Heart left ventricle (tissue), 16 donors: ENCODE data around the gene GARIN5B. TPM values are rescaled to one million over a fixed set of nuclear protein-coding genes. Genes with fewer than 3 reads are reported as not detected.
"Not testable (repeated sequence)": the region's sequence is repeated elsewhere in the genome, so short reads cannot be mapped to it uniquely, and the experiment has no call there.

ENCODE experiments used
- ATAC-seq, 4 donors: fragments of 200-7000 bp; cut with Tn5 transposase; one replicate each; pipeline ENCODE4 v1.9.1; 2020 to 2022; ENCODE audit warnings: moderate library complexity in 4 of 4, mild to moderate bottlenecking in 3 of 4, moderate number of reproducible peaks in 1 of 4
- DNase-seq, 5 donors: peaks; one replicate each; pipeline ENCODE4 v3.0.0-alpha.2; 2020
- H3K27ac ChIP-seq, 12 donors: fragments of 200-600 bp; sonication (generic) in 4 of 12; one replicate each; pipeline versions ENCODE4 v1.5.0 to v1.8.0; 2016 to 2022; ENCODE audit warnings: mild to moderate bottlenecking in 2 of 12
- H3K27me3 ChIP-seq, 9 donors: fragments of 200-600 bp; sonication (generic) in 2 of 9; one replicate each; pipeline versions ENCODE4 v1.5.1 to v1.8.0; 2016 to 2022; ENCODE audit warnings: mild to moderate bottlenecking in 3 of 9
- H3K36me3 ChIP-seq, 9 donors: fragments of 200-600 bp; sonication (generic) in 2 of 9; one replicate each; pipeline versions ENCODE4 v1.5.0 to v1.8.0; 2018 to 2022; ENCODE audit warnings: mild to moderate bottlenecking in 2 of 9
- H3K4me1 ChIP-seq, 12 donors: fragments of 200-600 bp; sonication (generic) in 4 of 12; one replicate each; pipeline versions ENCODE4 v1.5.0 to v1.8.0; 2016 to 2022; ENCODE audit warnings: mild to moderate bottlenecking in 3 of 12
- H3K4me3 ChIP-seq, 12 donors: fragments of 200-600 bp; sonication (generic) in 4 of 12; one replicate each; pipeline versions ENCODE4 v1.5.0 to v1.8.0; 2017 to 2022; ENCODE audit warnings: mild to moderate bottlenecking in 9 of 12, moderate library complexity in 4 of 12
- H3K9me3 ChIP-seq, 12 donors: fragments of 200-600 bp; sonication (generic) in 4 of 12; one replicate each; pipeline versions ENCODE4 v1.5.0 to v1.8.0; 2016 to 2022; ENCODE audit warnings: mild to moderate bottlenecking in 1 of 12
- CTCF ChIP-seq, 12 donors: fragments of 200-600 bp; sonication (generic) in 4 of 12; IDR thresholded peaks; one replicate each; pipeline versions ENCODE4 v1.5.0 to v1.8.0; 2018 to 2022; ENCODE audit warnings: antibody characterized with exemption in 12 of 12, mild to moderate bottlenecking in 5 of 12
- POLR2A ChIP-seq, 2 donors: fragments of 450-650 bp; IDR thresholded peaks; one replicate each; pipeline ENCODE4 v1.6.1; 2017; ENCODE audit warnings: antibody characterized with exemption in 2 of 2, mild to moderate bottlenecking in 2 of 2, moderate library complexity in 2 of 2
- WGBS, 4 donors: extraction: QIAGEN DNeasy Blood & Tissue Kit in 2 of 4; methylation state at CpG; one replicate each; pipeline versions ENCODE4 v1.1.5 to v1.1.7; 2013 to 2018; 5-methylcytosine and 5-hydroxymethylcytosine counted together
- intact Hi-C, 10 donors: fragments of 100-400 bp; cut with DNase I; formaldehyde crosslinking; loops; one replicate each; pipeline versions ENCODE4 v1.11.1 to v1.14.2; 2022
- polyA plus RNA-seq, 2 donors: library from polyadenylated mRNA; stranded (reverse); fragments of 200-250 nt; gene quantifications; one replicate each; pipeline ENCODE4 v1.2.3, GENCODE V29; 2013
- total RNA-seq, 9 donors: library from RNA; depleted of rRNA in 2 of 9; stranded (reverse); fragments of >200 nt in 2 of 9; fragmentation: NEBNext Ultra II Directional in 3 of 9; extraction: Animal tissue kit (Norgen Biotek cat#: 25700) in 3 of 9; gene quantifications; one replicate each; pipeline versions ENCODE4 v1.1.0 to v1.2.4, GENCODE V29; 2016 to 2023
- donor health status: ischemic (EF 13 %, LVEDD 7.1; RV severe dilation, severe dysfunction).
- donor health status: healthy with polysubstance abuse.
- donor health status: DM: no; HTN: yes; CAD: no.
- donor health status: DM: no; HTN: no; CAD: no.
- donor health status: ischemic (EF 25% LVEDD 6.9; RV normal size, moderate dysfunction).
- donor health status: ischemic (EF 25% LVEDD 5.7; RV mildly dilated, moderate dysfunction).
- donor health status: healthy.
- donor health status: DM: yes; HTN: yes; CAD: no.
- donor health status: ischemic (EF 35%, LVEDD 5.7; RV mildly dilated, moderate dysfunction).
- donor health status: nonischemic (EF 11% LVEDD 7.7; RV severe dilation, severe dysfunction).
- donor health status: DM: yes; HTN: yes; CAD: no.
- donor health status: PGD.
- donor health status: ischemic (EF 29% LVEDD 5.4; RV normal size, mild dysfunction).
- donor health status: nonischemic (EF 23%, LVEDD 6.1; RV moderate dilation, normal function).

Gene GARIN5B
- total and polyA plus RNA-seq, 11 donors = not detected

- WGBS, 4 donors = 76 to 82% (median 80%) methylated on average over 11 of the region's 11 CpGs
- intact Hi-C loops = no loop called here
- ATAC-seq = no peak
- no peak overlapping the region for H3K27ac ChIP-seq
- no peak for DNase-seq
- peaks cover 0 to 12% (median 0%) of the 10 kb centered on the region in 9 donors for H3K27me3 ChIP-seq
- H3K4me3 ChIP-seq = no peak overlapping the region
- H3K36me3 ChIP-seq = no peaks in the 10 kb centered on the region
- no peak for TF ChIP-seq CTCF (IDR thresholded peaks at IDR 0.05)
- TF ChIP-seq POLR2A (IDR thresholded peaks at IDR 0.05) = no peak
- H3K4me1 ChIP-seq = peaks cover 0 to 8% (median 3%) of the 10 kb centered on the region in 12 donors
- H3K9me3 ChIP-seq = no peaks in the 10 kb centered on the region
Measured at GRCh38 chr19:55333870-55334269, 29.2 kb downstream of the GARIN5B start.

GRCh38 chr19:55329791-55330190 lies 33.3 kb downstream of the GARIN5B start:
- WGBS, 4 donors = 88 to 93% (median 91%) methylated on average over 6 of the region's 6 CpGs
- intact Hi-C loops = not testable (repeated sequence)

GRCh38 chr19:55328774-55329318 lies 34.2 kb downstream of the GARIN5B start:
- intact Hi-C loops, H3K4me3 ChIP-seq, ATAC-seq, H3K27ac ChIP-seq, H3K4me1 ChIP-seq, H3K36me3 ChIP-seq, H3K27me3 ChIP-seq, DNase-seq, H3K9me3 ChIP-seq: not testable (repeated sequence)
- 70 to 81% (median 74%) methylated on average over 4 of the region's 4 CpGs for WGBS, 4 donors

More at GRCh38 chr19:55329791-55330190, 33.3 kb downstream of the GARIN5B start:
- H3K4me3 ChIP-seq, ATAC-seq, H3K27me3 ChIP-seq, H3K36me3 ChIP-seq, H3K4me1 ChIP-seq, H3K27ac ChIP-seq, DNase-seq, H3K9me3 ChIP-seq: not testable (repeated sequence)

GRCh38 chr19:55325172-55325571 lies 37.9 kb downstream of the GARIN5B start, which contains the start of gene TMEM150B:
Gene TMEM150B (minus strand): TSS chr19:55325341. CDS start chr19:55321036, 4,305 bp downstream.
- H3K4me1 ChIP-seq = peaks cover 0 to 12% (median 0%) of the 10 kb centered on the region in 12 donors
- peak within 1 kb of the TSS in 3 of 12 donors; percentile 19 to 91 (median 52) for H3K27ac ChIP-seq
- WGBS, 4 donors = 77 to 84% (median 78%) methylated on average over 14 of the region's 14 CpGs
- no peak for DNase-seq
- intact Hi-C loops = no loop called here
- no peaks in the 10 kb centered on the region for H3K9me3 ChIP-seq
- peaks cover 0 to 3% (median 0%) of the 10 kb centered on the region in 9 donors for H3K27me3 ChIP-seq
- peak within 1 kb of the TSS in 2 of 12 donors; percentile 26 to 57 for H3K4me3 ChIP-seq
- H3K36me3 ChIP-seq = no peaks in the 10 kb centered on the region
- no peak for ATAC-seq
- TF ChIP-seq POLR2A (IDR thresholded peaks at IDR 0.05) (no peak), CTCF (IDR thresholded peaks at IDR 0.05) (no peak)

GRCh38 chr19:55324662-55325061 lies 38.4 kb downstream of the GARIN5B start:
- intact Hi-C loops = no loop called here
- Histone ChIP-seq H3K27ac (peak overlapping the region in 3 of 12 donors; percentile 19 to 91 (median 52)), H3K36me3 (no peaks in the 10 kb centered on the region), H3K4me1 (peaks cover 0 to 12% (median 0%) of the 10 kb centered on the region in 12 donors), H3K27me3 (peaks cover 0 to 8% (median 0%) of the 10 kb centered on the region in 9 donors), H3K4me3 (peak overlapping the region in 2 of 12 donors; percentile 26 to 57), H3K9me3 (no peaks in the 10 kb centered on the region)
- 67 to 80% (median 79%) methylated on average over 6 of the region's 6 CpGs for WGBS, 4 donors
- no peak for DNase-seq
- TF ChIP-seq POLR2A (IDR thresholded peaks at IDR 0.05) (no peak), CTCF (IDR thresholded peaks at IDR 0.05) (no peak)
- no peak for ATAC-seq
